ENCODE measurements around the gene FLT3. TPM values are rescaled to one million over a fixed set of nuclear protein-coding genes. Genes with fewer than 3 reads are reported as not detected.
"Not testable (repeated sequence)": the region's sequence is repeated elsewhere in the genome, so short reads cannot be mapped to it uniquely, and the experiment has no call there.

FLT3 gene
- total RNA-seq, 2 experiments from 2014 or later, result not detected

DNA sequence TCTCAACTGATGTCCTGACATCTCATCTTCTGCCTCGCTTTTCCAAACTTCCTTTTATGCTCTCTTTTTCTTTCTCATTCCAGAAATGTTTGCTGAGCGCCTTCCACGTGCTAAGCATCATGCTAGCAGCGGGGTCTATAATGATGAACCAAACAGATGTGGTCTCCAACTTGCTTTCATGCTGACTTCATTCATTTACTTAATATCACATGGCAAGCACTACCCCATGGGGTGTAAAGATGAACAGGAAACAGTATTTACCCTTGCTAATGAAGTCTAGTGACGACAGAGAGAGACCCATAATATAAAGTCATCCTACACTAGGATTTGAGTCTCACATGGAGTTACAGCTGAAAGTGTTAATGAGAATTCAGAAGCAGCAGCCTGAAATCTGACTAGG is 90.3 kb downstream of the FLT3 start:
- TF ChIP-seq, protein P1, sequence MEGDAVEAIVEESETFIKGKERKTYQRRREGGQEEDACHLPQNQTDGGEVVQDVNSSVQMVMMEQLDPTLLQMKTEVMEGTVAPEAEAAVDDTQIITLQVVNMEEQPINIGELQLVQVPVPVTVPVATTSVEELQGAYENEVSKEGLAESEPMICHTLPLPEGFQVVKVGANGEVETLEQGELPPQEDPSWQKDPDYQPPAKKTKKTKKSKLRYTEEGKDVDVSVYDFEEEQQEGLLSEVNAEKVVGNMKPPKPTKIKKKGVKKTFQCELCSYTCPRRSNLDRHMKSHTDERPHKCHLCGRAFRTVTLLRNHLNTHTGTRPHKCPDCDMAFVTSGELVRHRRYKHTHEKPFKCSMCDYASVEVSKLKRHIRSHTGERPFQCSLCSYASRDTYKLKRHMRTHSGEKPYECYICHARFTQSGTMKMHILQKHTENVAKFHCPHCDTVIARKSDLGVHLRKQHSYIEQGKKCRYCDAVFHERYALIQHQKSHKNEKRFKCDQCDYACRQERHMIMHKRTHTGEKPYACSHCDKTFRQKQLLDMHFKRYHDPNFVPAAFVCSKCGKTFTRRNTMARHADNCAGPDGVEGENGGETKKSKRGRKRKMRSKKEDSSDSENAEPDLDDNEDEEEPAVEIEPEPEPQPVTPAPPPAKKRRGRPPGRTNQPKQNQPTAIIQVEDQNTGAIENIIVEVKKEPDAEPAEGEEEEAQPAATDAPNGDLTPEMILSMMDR (IDR thresholded peaks at IDR 0.05), result no peak
- Mint-ChIP-seq H3K27me3 (peaks cover 4% of the 10 kb centered on the region), H3K27ac (no peak overlapping the region), H3K36me3 (ENCODE audit: low read depth) (no peaks in the 10 kb centered on the region), H3K4me3 (no peak overlapping the region), H3K4me1 (ENCODE audit: low read depth) (peaks cover 3% of the 10 kb centered on the region), H3K9me3 (no peaks in the 10 kb centered on the region)
- no peak for DNase-seq
- CTCF ChIA-PET, result interaction anchor here (2.1 kb wide), 1 partner anchor 26 kb away, joined by 4 read pairs; no protein-coding TSS in a partner anchor
- ATAC-seq, result no peak
- intact Hi-C loops (cut with micrococcal nuclease), result no loop called here
- POLR2A ChIA-PET, result no interaction called here

DNA sequence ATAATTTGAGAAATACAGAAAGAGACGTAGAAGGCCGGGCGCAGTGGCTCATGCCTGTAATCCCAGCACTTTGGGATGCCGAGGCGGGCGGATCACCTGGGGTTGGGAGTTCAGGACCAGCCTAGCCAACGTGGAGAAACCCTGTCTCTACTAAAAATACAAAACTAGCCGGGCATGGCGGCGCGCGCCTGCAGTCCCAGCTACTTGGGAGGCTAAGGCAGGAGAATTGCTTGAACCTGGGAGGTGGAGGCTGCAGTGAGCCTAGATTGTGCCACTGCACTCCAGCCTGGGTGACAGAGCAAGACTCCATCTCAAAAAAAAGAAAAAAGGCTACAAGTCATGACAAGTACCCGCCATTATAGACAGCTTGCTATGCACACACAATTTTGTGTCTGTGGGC is 95.4 kb downstream of the FLT3 start:
- H3K27me3 Mint-ChIP-seq; H3K36me3 Mint-ChIP-seq (ENCODE audit: low read depth); H3K27ac Mint-ChIP-seq; H3K4me3 Mint-ChIP-seq; DNase-seq; H3K4me1 Mint-ChIP-seq (ENCODE audit: low read depth); H3K9me3 Mint-ChIP-seq; ATAC-seq; intact Hi-C loops (cut with micrococcal nuclease); CTCF ChIA-PET; POLR2A ChIA-PET: not testable (repeated sequence)

DNA sequence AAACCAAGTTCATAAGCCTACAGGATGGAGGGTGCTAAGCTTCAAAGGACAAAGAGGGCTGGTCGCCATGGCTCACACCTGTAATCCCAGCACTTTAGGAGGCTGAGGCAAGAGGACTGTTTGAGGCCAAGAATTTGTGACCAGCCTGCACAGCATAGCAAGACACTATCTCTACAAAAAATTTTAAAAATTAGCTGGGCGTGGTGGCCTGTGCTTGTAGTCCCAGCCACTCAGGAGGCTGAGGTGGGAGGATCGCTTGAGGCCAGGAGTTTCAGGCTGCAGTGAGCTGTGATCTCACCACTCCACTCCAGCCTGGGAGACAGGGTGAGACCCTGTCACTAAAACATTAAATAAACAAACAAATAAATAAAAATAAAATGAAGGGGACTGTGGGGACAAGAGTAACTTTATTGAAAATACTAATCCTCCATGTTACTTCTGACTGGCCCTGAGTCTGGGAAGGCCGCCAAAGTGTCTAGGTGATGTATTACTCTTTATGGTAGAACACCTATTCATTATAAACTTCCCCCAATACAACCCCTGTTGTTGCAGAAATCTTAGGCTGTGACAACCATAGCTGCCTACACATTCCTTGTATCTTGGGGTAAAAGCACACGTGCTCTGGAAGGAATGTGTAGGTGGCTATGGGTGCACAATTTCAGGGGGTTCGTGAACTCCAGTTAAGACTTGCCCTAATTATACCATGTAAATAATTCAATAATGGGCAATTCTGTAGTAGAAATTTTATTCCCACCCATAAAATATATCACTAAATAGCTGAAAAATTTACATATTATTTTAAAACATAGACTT is 97.3 kb downstream of the FLT3 start:
- TF ChIP-seq, protein P1 (IDR thresholded peaks at IDR 0.05), result no peak
- no peaks in the 10 kb centered on the region for H3K9me3 Mint-ChIP-seq
- CTCF ChIA-PET, result interaction anchor here (2.1 kb wide), 1 partner anchor 9 kb away, joined by 6 read pairs; no protein-coding TSS in a partner anchor
- intact Hi-C loops (cut with micrococcal nuclease), result no loop called here
- H3K4me1 Mint-ChIP-seq (ENCODE audit: low read depth), result no peaks in the 10 kb centered on the region
- no peaks in the 10 kb centered on the region for H3K27me3 Mint-ChIP-seq
- ATAC-seq (no peak), DNase-seq (no peak)
- no peak overlapping the region for H3K4me3 Mint-ChIP-seq
- POLR2A ChIA-PET, result no interaction called here
- H3K36me3 Mint-ChIP-seq (ENCODE audit: low read depth), result no peaks in the 10 kb centered on the region
- H3K27ac Mint-ChIP-seq, result no peak overlapping the region

DNA sequence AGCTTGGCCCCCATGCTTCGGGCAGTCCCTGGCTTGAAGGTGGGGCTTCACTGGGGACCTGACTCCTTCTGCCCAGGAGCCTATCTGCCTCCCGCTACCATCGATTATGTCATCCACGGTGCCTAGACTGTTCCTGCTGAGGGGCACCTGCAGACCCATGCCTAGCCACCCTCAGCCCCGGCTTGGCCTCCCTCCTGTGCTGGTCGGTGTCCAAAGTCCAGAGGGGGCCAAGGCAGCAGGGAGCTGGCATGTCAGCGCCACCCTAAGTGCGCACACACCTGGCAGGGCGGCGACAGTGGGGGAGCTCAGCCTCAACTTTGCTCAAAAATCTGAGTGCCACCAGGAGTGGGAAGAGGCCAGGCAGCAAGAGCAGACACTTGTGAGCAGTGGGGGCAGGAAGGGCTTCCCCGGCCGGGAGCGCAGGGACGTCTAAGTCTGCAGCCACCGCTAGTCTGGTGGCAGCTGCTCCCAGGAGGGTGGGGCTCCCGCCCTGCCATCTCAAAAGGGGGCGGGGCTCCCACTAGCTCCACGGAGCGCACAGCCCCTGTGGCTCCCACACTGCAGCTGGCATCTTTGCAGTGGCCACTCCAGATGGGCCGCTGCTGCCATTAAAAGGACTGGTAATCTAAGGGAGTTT is 98.4 kb downstream of the FLT3 start:
- Mint-ChIP-seq H3K4me3 (no peak overlapping the region), H3K27ac (no peak overlapping the region), H3K4me1 (ENCODE audit: low read depth) (no peaks in the 10 kb centered on the region), H3K9me3 (no peaks in the 10 kb centered on the region), H3K27me3 (no peaks in the 10 kb centered on the region), H3K36me3 (ENCODE audit: low read depth) (no peaks in the 10 kb centered on the region)
- intact Hi-C loops (cut with micrococcal nuclease), result no loop called here
- ChIA-PET POLR2A (no interaction called here), CTCF (interaction anchor here (2.1 kb wide), 1 partner anchor 10 kb away, joined by 6 read pairs; no protein-coding TSS in a partner anchor)
- TF ChIP-seq, protein P1 (IDR thresholded peaks at IDR 0.05), result no peak
- ATAC-seq (no peak), DNase-seq (no peak)

DNA sequence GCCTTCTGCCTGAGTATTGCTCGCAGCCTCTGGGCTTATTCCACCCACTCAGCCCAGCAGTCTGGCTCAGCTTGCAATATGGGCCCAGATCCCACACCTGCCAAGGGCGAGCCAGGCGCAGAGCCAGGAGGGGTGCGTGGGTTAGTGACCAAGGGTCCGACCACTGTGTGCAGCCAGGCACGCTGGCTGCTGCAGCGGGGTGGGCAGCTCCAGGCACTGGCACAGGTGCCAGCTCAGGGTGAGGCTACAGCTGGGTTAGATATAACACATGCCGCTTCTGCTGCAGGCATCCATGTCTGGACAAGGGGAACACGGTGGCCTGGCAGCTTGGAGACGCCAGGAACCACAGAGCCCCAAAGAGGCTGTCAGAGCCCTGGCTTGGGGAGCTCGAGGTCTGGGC is 99.3 kb downstream of the FLT3 start:
- H3K27ac Mint-ChIP-seq, result no peak overlapping the region
- CTCF ChIA-PET, result interaction anchor here (1.2 kb wide), 1 partner anchor 48 kb away, joined by 3 read pairs; no protein-coding TSS in a partner anchor
- no peak for ATAC-seq
- DNase-seq, result no peak
- H3K36me3 Mint-ChIP-seq (ENCODE audit: low read depth), result no peaks in the 10 kb centered on the region
- no peaks in the 10 kb centered on the region for H3K9me3 Mint-ChIP-seq
- H3K4me1 Mint-ChIP-seq (ENCODE audit: low read depth), result no peaks in the 10 kb centered on the region
- no peaks in the 10 kb centered on the region for H3K27me3 Mint-ChIP-seq
- intact Hi-C loops (cut with micrococcal nuclease), result no loop called here
- TF ChIP-seq, protein P1 (IDR thresholded peaks at IDR 0.05), result no peak
- POLR2A ChIA-PET, result no interaction called here
- H3K4me3 Mint-ChIP-seq, result no peak overlapping the region
